IPS-20b (cell line): Measurements from ENCODE around the gene HSPA1L.

Experiments used
- H3K27ac ChIP-seq: one replicate; pipeline ENCODE4 v1.5.1; 2013; ENCODE audit warnings: low read length
- H3K27me3 ChIP-seq: 2 replicates; pipeline ENCODE4 v1.6.1; 2013; ENCODE audit warnings: mild to moderate bottlenecking, low read length, inconsistent platforms; ENCODE audit not compliant: insufficient read depth
- H3K36me3 ChIP-seq: 2 replicates; pipeline ENCODE4 v1.6.1; 2013; ENCODE audit warnings: low read depth, mild to moderate bottlenecking, inconsistent platforms, low read length, moderate library complexity; ENCODE audit not compliant: insufficient read depth
- H3K4me1 ChIP-seq: 2 replicates; pipeline ENCODE4 v1.6.1; 2013; ENCODE audit warnings: mild to moderate bottlenecking, control low read depth, inconsistent platforms, low read length, moderate library complexity; ENCODE audit not compliant: insufficient read depth
- H3K4me3 ChIP-seq: 2 replicates; pipeline ENCODE4 v1.5.1; 2013; ENCODE audit warnings: mild to moderate bottlenecking, low read length, inconsistent platforms
- H3K9ac ChIP-seq: 2 replicates; pipeline ENCODE4 v1.6.1; 2013; ENCODE audit warnings: low read depth, mild to moderate bottlenecking, inconsistent platforms, low read length, moderate library complexity
- H3K9me3 ChIP-seq: 2 replicates; pipeline ENCODE4 v1.6.1; 2013; ENCODE audit warnings: mild to moderate bottlenecking, low read depth, low read length, inconsistent platforms; ENCODE audit not compliant: insufficient read depth

HSPA1L gene

DNA sequence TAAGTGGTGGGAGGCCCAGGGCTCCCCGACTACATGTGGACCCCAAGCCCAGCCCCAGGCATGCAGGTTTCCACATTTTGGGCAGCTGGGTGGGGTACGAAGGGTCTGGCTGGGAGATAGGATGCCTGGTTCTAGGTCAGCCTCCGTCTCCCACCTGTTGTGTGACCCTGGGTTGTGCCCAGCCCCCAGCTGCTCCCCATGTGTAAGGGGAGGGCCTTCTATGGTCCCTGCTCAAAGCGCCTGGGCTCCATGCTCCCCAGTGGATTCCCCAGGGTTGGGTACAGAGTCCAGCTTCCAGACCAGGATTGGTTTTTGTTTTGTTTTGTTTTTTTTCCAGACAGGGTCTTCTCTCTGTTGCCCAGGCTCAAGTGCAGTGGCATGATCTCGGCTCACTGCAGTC lies 36.9 kb downstream of the HSPA1L start:
- no peaks in the 10 kb centered on the region for H3K9me3 ChIP-seq
- no peaks in the 10 kb centered on the region for H3K4me1 ChIP-seq
- H3K27me3 ChIP-seq = no peaks in the 10 kb centered on the region
- no peak overlapping the region for H3K9ac ChIP-seq
- H3K27ac ChIP-seq = no peak overlapping the region
- peaks cover 54% of the 10 kb centered on the region for H3K36me3 ChIP-seq
- no peak overlapping the region for H3K4me3 ChIP-seq

- Histone ChIP-seq H3K9me3 (no peaks in the 10 kb centered on the region), H3K4me1 (no peaks in the 10 kb centered on the region), H3K27me3 (no peaks in the 10 kb centered on the region), H3K36me3 (peaks cover 48% of the 10 kb centered on the region), H3K9ac (no peak overlapping the region), H3K27ac (no peak overlapping the region), H3K4me3 (no peak overlapping the region)
These were observed 37.4 kb downstream of the HSPA1L start for GRCh38 chr6:31777667-31778050.

DNA sequence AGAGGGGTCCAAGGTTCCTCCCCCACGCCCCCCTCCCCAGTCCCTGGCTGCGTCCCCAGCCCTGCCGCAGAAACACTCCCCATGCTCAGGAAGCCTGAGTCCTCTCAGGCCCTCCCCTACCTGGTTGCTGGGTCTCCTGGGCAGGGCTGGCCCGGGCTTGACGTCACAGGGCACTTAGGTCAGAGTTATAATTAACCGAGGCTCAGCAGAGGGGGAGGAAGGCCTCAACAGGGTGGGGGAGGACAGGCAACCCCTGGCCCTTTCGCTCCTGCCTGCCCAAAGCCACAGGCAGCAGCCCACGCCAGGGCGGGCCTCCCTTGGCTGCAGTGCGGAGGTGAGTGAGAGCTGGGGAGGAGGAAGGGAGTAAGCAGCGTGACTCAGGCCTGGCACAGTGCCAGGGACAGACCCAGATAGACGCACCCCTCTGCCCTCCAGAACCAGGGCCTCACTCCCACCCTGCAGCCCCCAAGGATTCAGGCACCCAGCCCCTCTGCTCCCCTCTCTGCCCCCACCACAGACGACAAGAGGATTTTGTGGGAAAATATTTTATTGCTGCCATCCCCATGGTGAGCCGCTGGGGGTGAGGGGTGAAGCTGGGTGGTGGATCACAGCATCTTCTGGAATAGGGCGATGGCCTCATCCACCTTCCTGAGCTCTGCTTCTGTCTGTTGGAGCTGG lies 38.0 kb downstream of the HSPA1L start, which contains the start of gene VWA7:
Gene VWA7 (minus strand): TSS at position 340 of the 678 bp plus-strand sequence. CDS start 549 bp downstream, outside the sequence.
- Histone ChIP-seq H3K9me3 (no peaks in the 10 kb centered on the region), H3K27me3 (no peaks in the 10 kb centered on the region), H3K4me3 (no peak within 1 kb of the TSS), H3K27ac (no peak within 1 kb of the TSS), H3K36me3 (peaks cover 43% of the 10 kb centered on the region), H3K4me1 (no peaks in the 10 kb centered on the region), H3K9ac (no peak within 1 kb of the TSS)

- Histone ChIP-seq H3K4me3 (no peak overlapping the region), H3K36me3 (peaks cover 37% of the 10 kb centered on the region), H3K27ac (no peak overlapping the region), H3K27me3 (no peaks in the 10 kb centered on the region), H3K4me1 (no peaks in the 10 kb centered on the region), H3K9ac (no peak overlapping the region), H3K9me3 (no peaks in the 10 kb centered on the region)
These were observed 38.5 kb downstream of the HSPA1L start for GRCh38 chr6:31776485-31776988.

DNA sequence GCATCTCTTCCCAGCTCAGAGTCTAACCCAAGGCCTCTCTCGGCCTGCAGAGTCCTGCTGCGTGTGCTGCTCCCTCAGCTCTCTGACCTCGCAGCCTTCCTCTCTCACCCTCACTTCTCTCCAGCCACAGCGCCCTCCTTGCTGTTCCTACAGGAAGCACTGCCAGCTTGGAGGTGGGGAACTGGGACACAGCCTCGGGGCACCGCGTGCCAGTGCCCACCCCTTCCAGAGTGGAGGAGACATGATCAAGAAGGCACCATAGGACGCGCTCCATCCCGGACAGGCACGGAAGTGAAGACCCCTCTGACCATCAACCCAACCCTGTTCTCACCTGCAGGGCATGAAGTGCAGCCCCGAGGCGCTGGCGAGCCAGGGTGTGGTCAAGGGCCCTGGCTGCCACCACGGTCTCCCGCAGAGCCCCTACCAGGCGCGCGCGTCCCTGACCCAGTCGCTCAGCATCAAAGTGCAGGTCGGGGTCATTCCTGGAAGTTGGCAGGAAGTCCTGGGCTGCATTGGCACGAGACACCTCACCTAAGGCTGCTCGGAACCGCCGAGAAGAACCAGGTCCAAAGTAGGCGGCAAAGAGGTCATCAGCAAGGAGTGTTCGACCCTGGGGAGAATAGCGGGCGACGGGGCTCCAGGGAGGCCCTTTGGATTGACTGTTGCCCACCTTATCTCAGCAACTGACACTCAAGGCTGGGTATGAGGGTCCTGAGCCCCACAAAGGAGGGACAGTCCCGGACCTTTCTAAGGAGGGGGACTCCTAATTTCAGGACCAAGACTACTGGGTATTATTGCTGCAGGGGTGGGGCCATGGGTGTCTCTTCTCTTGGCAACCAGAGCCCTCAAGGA lies 39.2 kb downstream of the HSPA1L start:
- no peak overlapping the region for H3K9ac ChIP-seq
- H3K4me3 ChIP-seq = no peak overlapping the region
- H3K27ac ChIP-seq = no peak overlapping the region
- H3K4me1 ChIP-seq = no peaks in the 10 kb centered on the region
- no peaks in the 10 kb centered on the region for H3K27me3 ChIP-seq
- peaks cover 30% of the 10 kb centered on the region for H3K36me3 ChIP-seq
- no peaks in the 10 kb centered on the region for H3K9me3 ChIP-seq

DNA sequence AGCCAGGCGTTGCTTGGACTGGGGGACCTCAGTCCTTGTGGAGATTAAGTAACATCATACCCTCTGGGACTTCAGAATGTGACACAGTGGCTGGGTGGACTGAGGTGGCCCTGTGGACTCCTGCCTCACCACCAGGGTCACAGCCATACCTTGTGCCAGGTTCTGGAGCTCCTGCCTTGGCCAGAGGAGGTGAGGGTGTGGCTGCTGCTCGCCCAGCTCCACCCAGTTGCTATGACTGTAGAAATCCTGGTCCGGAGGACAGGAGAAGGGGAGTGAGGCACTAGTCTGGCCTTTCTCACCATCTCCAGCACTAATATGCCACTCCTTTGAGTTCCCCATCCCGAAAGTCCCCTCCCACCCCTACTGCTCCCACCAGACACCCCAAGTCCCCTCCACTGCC lies 39.9 kb downstream of the HSPA1L start:
- H3K27ac ChIP-seq = no peak overlapping the region
- no peak overlapping the region for H3K4me3 ChIP-seq
- peaks cover 24% of the 10 kb centered on the region for H3K36me3 ChIP-seq
- H3K9ac ChIP-seq = no peak overlapping the region
- H3K27me3 ChIP-seq = no peaks in the 10 kb centered on the region
- no peaks in the 10 kb centered on the region for H3K9me3 ChIP-seq
- no peaks in the 10 kb centered on the region for H3K4me1 ChIP-seq

- Histone ChIP-seq H3K27me3 (no peaks in the 10 kb centered on the region), H3K4me1 (no peaks in the 10 kb centered on the region), H3K9ac (no peak overlapping the region), H3K9me3 (no peaks in the 10 kb centered on the region), H3K27ac (no peak overlapping the region), H3K4me3 (no peak overlapping the region), H3K36me3 (no peaks in the 10 kb centered on the region)
These were observed 43.1 kb downstream of the HSPA1L start for GRCh38 chr6:31771992-31772358.

DNA sequence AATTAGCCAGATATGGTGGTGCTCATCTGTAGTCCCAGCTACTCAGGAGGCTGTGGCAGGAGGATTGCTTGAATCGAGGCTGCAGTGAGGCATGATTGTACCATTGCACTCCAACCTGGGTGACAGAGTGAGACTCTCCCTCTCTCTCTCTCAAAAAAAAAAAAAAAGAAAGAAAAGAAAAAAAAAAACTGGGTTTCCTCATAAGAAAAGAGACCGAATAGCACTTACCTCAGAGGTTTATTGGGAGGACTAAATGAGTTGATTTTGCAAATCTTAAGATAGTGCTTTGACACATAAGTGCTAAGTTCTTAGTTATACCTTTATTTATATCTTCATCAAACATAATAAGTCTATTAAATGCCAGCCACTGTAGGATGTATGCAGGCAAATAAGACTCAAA lies 44.2 kb downstream of the HSPA1L start:
- Histone ChIP-seq H3K36me3 (no peaks in the 10 kb centered on the region), H3K4me3 (no peak overlapping the region), H3K27ac (no peak overlapping the region), H3K27me3 (no peaks in the 10 kb centered on the region; the same call in 1 of the 2 replicates), H3K4me1 (no peaks in the 10 kb centered on the region), H3K9ac (no peak overlapping the region), H3K9me3 (no peaks in the 10 kb centered on the region)

DNA sequence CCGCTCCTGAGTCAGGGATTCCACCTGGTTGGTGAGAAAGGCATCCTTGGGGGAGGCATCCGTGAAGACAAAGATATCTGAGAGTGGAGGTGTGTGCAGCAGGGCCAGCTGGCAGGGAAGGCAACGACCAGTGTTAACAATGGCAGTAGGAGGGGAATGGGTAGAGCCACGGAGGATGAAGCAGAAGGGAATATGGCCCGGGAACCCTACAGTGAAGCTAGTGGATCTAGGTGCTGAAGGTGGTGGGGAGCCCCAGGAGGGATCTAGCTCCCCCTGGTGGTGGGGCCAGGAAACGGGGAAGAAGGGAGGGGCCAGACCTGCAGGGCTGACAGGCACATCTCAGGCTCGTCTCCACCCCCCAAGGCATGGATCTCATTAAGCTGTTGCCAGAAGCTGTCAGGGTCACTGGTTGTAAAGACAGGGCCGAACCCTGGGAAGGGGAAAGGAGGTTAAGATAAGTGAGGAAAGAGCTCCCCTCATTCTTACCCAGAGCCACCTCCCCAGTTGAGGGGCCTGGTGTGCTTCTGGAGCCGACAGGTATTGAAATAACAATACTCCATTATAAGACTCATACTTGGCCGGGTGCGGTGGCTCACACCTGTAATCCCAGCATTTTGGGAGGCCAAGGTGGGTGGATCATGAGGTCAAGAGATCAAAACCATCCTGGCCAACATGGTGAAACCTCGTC lies 45.3 kb downstream of the HSPA1L start:
- Histone ChIP-seq H3K4me1 (no peaks in the 10 kb centered on the region), H3K27me3 (no peaks in the 10 kb centered on the region; the same call in 1 of the 2 replicates), H3K9me3 (no peaks in the 10 kb centered on the region), H3K4me3 (no peak overlapping the region), H3K9ac (no peak overlapping the region), H3K36me3 (no peaks in the 10 kb centered on the region), H3K27ac (no peak overlapping the region)

DNA sequence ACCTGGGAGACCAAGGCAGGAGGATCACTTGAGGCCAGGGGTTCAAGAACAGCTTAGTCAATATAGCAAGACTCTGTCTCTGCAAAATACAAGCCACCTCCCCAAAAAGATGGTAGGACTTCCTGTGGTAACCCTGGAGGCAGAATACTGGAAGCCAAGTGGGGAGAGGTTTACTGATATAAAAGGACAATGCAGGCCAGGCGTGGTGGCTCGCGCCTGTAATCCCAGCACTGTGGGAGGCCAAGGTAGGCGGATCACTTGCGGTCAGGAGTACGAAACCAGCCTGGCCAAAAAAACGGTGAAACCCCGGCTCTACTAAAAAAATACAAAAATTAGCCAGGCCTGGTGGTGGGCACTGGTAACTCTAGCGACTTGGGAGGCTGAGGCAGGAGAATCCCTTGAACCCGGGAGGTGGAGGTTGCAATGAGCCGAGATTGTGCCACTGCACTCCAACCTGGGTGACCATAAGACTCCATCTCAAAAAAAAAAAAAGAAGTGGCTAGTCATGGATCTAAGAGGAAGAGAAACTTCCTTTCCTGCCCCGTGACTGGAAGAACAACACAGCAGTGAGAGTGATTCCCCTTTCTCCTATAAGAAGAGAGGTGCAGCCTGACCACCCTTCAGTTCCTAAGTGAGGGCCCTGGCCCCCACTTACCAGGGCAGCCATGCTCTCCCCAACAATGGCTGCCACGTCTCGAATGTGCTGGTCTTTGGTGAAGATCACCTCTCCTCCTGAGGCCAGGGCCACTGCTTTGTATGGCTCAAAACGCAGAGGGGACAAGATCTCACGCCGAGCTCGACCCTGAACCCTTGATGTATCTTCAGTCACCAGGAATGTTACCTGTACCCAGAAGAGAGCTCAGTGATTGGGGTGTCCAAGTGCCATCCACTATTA lies 46.5 kb downstream of the HSPA1L start:
- H3K9ac ChIP-seq = no peak overlapping the region
- 0 out of 2 replicates have a peak, but pooled peaks cover 2% of the 10 kb centered on the region for H3K4me1 ChIP-seq
- no peak overlapping the region for H3K4me3 ChIP-seq
- H3K27ac ChIP-seq = no peak overlapping the region
- H3K27me3 ChIP-seq = no peaks in the 10 kb centered on the region; the same call in 1 of the 2 replicates
- no peaks in the 10 kb centered on the region for H3K9me3 ChIP-seq
- no peaks in the 10 kb centered on the region; the same call in 1 of the 2 replicates for H3K36me3 ChIP-seq
